ENCODE data around the gene MFAP4.

DNA sequence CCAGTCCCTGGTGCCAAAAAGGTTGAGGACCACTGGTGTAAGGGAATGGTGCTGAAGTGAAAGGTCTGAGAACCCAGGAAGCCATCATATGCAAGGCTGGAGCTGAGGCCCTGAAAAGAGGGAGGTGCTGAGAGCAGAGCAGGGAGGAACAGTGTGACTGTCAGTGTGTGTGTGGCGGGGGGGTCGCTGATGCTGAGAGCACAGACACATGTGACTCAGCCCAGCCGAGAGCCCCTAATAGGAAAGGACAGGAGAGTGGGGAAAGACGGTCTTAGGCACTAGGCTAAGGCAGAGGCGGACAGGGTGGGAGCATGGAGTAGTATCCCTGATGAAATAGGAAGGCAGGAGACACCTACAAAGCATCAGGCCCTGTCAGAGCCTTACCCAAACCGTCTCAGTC lies 25.7 kb downstream of the MFAP4 start:
- no peak for TF ChIP-seq EZH2 (IDR thresholded peaks at IDR 0.05; ENCODE audit: low read depth)
- TF ChIP-seq, protein P1, sequence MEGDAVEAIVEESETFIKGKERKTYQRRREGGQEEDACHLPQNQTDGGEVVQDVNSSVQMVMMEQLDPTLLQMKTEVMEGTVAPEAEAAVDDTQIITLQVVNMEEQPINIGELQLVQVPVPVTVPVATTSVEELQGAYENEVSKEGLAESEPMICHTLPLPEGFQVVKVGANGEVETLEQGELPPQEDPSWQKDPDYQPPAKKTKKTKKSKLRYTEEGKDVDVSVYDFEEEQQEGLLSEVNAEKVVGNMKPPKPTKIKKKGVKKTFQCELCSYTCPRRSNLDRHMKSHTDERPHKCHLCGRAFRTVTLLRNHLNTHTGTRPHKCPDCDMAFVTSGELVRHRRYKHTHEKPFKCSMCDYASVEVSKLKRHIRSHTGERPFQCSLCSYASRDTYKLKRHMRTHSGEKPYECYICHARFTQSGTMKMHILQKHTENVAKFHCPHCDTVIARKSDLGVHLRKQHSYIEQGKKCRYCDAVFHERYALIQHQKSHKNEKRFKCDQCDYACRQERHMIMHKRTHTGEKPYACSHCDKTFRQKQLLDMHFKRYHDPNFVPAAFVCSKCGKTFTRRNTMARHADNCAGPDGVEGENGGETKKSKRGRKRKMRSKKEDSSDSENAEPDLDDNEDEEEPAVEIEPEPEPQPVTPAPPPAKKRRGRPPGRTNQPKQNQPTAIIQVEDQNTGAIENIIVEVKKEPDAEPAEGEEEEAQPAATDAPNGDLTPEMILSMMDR (conservative IDR thresholded peaks at IDR 0.05) = no peak

Data from PC-9 (cell line).